ENCODE data around the gene KCNK13. TPM values are rescaled to one million over a fixed set of nuclear protein-coding genes. Genes with fewer than 3 reads are reported as not detected.

KCNK13 gene
- total RNA-seq, 1 donor from 2014 or later, result 0.81 TPM

DNA sequence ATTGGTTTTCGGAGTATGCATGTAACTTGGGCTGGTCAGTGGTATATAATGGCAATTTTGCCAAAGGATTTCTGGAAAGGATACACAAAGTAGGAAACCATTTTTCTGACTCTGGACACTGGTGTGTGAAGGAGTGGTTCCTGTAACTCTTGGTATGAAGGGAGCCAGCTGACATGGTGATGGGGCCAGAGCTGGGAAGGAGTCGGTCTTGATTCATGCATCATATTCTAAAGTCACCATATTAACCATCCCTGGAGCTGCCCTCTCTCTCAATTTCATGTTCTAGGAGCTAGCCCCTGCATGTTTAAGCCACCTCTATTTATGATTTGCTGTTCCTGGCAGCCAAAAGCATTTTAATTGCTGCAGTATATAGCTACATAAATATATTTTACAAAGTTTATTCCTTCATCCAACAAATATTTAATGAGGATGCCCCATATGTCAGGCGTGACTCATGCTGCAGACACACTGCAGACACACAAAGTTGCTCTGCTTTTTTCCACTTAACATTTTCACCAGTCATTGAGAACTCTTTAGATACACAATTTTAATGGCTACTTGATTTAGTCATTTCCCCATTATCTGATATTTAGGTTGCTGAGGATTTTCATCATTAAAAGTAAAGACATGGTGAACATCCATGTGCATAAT is 115.9 kb downstream of the KCNK13 start:
- H3K9me3 ChIP-seq, result no peaks in the 10 kb centered on the region
- H3K36me3 ChIP-seq, result no peaks in the 10 kb centered on the region
- H3K4me1 ChIP-seq, result no peaks in the 10 kb centered on the region
- no peak overlapping the region for H3K27ac ChIP-seq
- H3K27me3 ChIP-seq, result no peaks in the 10 kb centered on the region
- intact Hi-C loops (cut with DNase I), result no loop called here
- no peak overlapping the region for H3K4me3 ChIP-seq
- DNase-seq, result no peak
- TF ChIP-seq, protein P1, sequence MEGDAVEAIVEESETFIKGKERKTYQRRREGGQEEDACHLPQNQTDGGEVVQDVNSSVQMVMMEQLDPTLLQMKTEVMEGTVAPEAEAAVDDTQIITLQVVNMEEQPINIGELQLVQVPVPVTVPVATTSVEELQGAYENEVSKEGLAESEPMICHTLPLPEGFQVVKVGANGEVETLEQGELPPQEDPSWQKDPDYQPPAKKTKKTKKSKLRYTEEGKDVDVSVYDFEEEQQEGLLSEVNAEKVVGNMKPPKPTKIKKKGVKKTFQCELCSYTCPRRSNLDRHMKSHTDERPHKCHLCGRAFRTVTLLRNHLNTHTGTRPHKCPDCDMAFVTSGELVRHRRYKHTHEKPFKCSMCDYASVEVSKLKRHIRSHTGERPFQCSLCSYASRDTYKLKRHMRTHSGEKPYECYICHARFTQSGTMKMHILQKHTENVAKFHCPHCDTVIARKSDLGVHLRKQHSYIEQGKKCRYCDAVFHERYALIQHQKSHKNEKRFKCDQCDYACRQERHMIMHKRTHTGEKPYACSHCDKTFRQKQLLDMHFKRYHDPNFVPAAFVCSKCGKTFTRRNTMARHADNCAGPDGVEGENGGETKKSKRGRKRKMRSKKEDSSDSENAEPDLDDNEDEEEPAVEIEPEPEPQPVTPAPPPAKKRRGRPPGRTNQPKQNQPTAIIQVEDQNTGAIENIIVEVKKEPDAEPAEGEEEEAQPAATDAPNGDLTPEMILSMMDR (IDR thresholded peaks at IDR 0.05), result no peak
- no peak for ATAC-seq

DNA sequence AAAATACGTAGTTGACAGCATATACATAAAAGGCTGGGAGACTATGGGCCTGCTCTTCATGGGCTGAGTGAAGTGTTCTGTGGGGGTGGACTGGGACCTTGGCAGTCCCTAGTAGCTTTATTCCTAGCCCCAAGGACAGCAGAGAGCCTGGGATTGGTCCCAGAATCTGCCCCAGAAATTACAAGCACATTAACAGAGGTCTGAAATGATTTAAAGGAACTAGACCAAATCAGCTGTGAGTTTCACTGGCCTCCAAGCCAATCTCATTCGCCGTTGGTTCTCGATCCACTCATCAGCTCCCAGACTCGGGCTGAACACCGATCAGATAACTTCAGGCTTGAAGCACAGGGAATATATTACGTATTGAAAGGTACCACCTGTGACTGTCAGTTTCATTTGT is 117.6 kb downstream of the KCNK13 start:
- TF ChIP-seq, protein P1 (IDR thresholded peaks at IDR 0.05), result no peak
- no peak overlapping the region for H3K27ac ChIP-seq
- ATAC-seq (no peak), DNase-seq (no peak)
- intact Hi-C loops (cut with DNase I), result no loop called here
- no peaks in the 10 kb centered on the region for H3K36me3 ChIP-seq
- no peaks in the 10 kb centered on the region for H3K27me3 ChIP-seq
- H3K4me1 ChIP-seq, result no peaks in the 10 kb centered on the region
- no peaks in the 10 kb centered on the region for H3K9me3 ChIP-seq
- H3K4me3 ChIP-seq, result no peak overlapping the region

DNA sequence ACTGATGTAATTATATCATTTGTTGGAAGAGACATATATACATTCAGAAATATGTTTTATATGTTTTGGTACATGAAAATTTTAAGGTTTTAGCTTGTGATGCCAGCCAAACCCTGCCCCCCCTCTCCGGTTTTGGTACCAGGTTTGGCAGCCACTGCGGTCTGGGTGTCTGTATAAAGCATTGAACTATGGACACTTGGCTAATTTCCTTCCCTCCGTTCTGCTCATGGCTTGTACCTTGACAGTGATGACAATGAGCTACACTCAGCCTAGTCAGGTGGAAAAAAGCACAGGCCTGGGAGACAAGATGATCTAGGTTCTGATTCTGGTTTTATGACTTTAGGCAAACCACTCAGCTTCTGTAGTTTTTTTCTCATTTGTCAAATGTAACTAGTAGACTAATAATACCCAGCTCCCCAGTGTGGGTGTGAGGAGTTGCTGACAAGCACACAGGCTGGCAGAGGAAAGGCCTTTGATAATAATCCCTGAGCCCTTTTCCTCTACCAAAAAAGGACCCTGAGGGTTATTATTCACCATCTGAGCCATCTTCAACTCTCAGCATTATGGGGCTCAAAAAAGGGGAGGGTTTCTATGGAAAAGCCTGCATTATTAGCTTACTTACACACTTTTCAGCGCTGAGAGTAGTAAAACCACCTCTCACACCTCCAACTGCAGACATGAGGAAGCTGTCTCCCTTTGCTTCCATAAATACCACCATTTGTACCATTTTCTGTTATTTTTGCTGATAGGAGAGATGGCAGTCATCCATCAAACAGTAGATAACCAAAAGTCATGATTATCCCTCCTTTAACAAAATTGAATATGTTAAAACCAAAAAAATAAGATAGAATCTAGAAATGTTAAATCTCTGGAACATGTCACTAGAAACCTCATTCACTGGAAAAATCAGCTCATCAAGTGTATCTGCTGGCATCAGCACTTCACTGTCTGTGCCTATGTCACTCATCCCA is 118.3 kb downstream of the KCNK13 start:
- ATAC-seq, result no peak
- Histone ChIP-seq H3K4me1 (no peaks in the 10 kb centered on the region), H3K4me3 (no peak overlapping the region), H3K27ac (no peak overlapping the region), H3K9me3 (no peaks in the 10 kb centered on the region), H3K27me3 (no peaks in the 10 kb centered on the region), H3K36me3 (no peaks in the 10 kb centered on the region)
- intact Hi-C loops (cut with DNase I), result no loop called here
- TF ChIP-seq, protein P1 (IDR thresholded peaks at IDR 0.05), result no peak
- no peak for DNase-seq

DNA sequence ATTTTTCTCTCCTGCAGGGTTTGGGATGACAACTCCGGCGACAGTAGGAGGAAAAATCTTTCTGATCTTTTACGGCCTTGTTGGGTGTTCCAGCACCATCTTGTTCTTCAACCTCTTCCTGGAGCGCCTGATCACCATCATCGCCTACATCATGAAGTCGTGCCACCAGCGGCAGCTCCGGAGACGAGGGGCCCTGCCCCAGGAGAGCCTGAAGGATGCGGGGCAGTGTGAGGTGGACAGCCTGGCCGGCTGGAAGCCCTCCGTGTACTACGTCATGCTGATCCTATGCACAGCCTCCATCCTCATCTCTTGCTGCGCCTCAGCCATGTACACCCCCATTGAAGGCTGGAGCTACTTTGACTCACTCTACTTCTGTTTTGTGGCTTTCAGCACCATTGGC is 122.3 kb downstream of the KCNK13 start:
- Histone ChIP-seq H3K27ac (no peak overlapping the region), H3K36me3 (no peaks in the 10 kb centered on the region), H3K9me3 (no peaks in the 10 kb centered on the region), H3K27me3 (no peaks in the 10 kb centered on the region), H3K4me1 (no peaks in the 10 kb centered on the region), H3K4me3 (no peak overlapping the region)
- TF ChIP-seq, protein P1 (IDR thresholded peaks at IDR 0.05), result no peak
- no peak for ATAC-seq
- no peak for DNase-seq
- intact Hi-C loops (cut with DNase I), result no loop called here

DNA sequence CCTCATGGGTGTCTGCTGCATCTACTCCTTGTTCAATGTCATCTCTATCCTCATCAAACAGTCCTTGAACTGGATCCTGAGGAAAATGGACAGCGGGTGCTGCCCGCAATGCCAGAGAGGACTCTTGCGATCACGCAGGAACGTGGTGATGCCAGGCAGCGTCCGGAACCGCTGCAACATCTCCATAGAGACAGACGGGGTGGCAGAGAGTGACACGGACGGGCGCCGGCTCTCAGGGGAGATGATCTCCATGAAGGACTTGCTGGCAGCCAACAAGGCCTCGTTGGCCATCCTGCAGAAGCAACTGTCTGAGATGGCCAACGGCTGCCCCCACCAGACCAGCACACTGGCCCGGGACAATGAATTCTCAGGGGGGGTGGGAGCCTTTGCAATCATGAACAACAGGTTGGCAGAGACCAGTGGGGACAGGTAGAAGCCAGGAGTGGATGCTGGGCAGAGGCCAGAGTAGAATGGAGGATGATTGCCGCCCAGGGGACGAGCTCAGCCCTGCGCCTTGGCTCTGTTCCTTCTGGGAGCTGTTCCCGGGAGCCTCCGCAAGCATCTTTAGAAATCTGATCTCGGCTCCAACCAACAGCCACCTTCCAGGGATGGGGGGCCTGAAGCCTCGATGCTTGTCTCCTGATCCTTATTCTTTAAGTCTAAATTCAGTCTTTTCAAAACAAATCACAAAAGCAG is 122.9 kb downstream of the KCNK13 start:
- Histone ChIP-seq H3K27ac (no peak overlapping the region), H3K4me1 (no peaks in the 10 kb centered on the region), H3K36me3 (no peaks in the 10 kb centered on the region), H3K9me3 (no peaks in the 10 kb centered on the region), H3K4me3 (no peak overlapping the region), H3K27me3 (no peaks in the 10 kb centered on the region)
- DNase-seq (no peak), ATAC-seq (no peak)
- TF ChIP-seq, protein P1 (IDR thresholded peaks at IDR 0.05), result no peak
- intact Hi-C loops (cut with DNase I), result no loop called here

All from upper lobe of right lung (tissue), 1 donor.